Colonic mucosa (tissue), 4 donors: Measurements from ENCODE around the gene CREB5. TPM values are rescaled to one million over a fixed set of nuclear protein-coding genes. Genes with fewer than 3 reads are reported as not detected.
"Not testable (repeated sequence)": the region's sequence is repeated elsewhere in the genome, so short reads cannot be mapped to it uniquely, and the experiment has no call there.

Experiments
- DNase-seq: peaks from one replicate; pipeline ENCODE4 v3.0.0-alpha.2; 2020
- H3K27ac ChIP-seq: fragments of 200-600 bp; one replicate; pipeline ENCODE4 v1.8.0; 2021
- H3K27me3 ChIP-seq: fragments of 200-600 bp; one replicate; pipeline ENCODE4 v1.8.0; 2021
- H3K36me3 ChIP-seq: fragments of 200-600 bp; one replicate; pipeline ENCODE4 v1.8.0; 2021
- H3K4me1 ChIP-seq: fragments of 200-600 bp; one replicate; pipeline ENCODE4 v1.8.0; 2021; ENCODE audit warnings: mild to moderate bottlenecking
- H3K4me3 ChIP-seq: fragments of 200-600 bp; one replicate; pipeline ENCODE4 v1.8.0; 2021
- H3K9ac ChIP-seq, 2 donors: one replicate each; pipeline ENCODE4 v1.7.0; 2013; ENCODE audit warnings: control low read depth in 2 of 2, low read depth in 2 of 2, low read length in 2 of 2
- H3K9me3 ChIP-seq: fragments of 200-600 bp; one replicate; pipeline ENCODE4 v1.8.0; 2021
- CTCF ChIP-seq: fragments of 200-600 bp; IDR thresholded peaks from one replicate; pipeline ENCODE4 v1.8.0; 2022; ENCODE audit warnings: antibody characterized with exemption, mild to moderate bottlenecking
- intact Hi-C: fragments of 100-400 bp; cut with DNase I; formaldehyde crosslinking; loops from one replicate; pipeline ENCODE4 v1.14.1; 2022
- total RNA-seq, 2 donors: library from RNA; stranded (reverse); fragmentation: NEBNext Ultra II Directional in 1 of 2; extraction: Animal tissue kit (Norgen Biotek cat#: 25700) in 1 of 2; gene quantifications; one replicate each; pipeline ENCODE4 v1.2.1, GENCODE V29; 2021
- donor health status: healthy.
- donor health status: DM: no; HTN: no; CAD: no.
- donor health status: DM: no; HTN: no; CAD: no.

CREB5 gene
- total RNA-seq, 2 donors from 2014 or later = 0.54 to 3.6 TPM

GRCh38 chr7:28815928-28816373 lies 403.6 kb downstream of the CREB5 start:
- intact Hi-C loops = no loop called here
- no peak for DNase-seq
- Histone ChIP-seq H3K4me1 (no peaks in the 10 kb centered on the region), H3K9me3 (no peaks in the 10 kb centered on the region), H3K27ac (no peak overlapping the region), H3K9ac (no peak overlapping the region), H3K27me3 (no peaks in the 10 kb centered on the region), H3K4me3 (no peak overlapping the region), H3K36me3 (no peaks in the 10 kb centered on the region)
- no peak for TF ChIP-seq CTCF

GRCh38 chr7:28818996-28819395 lies 406.7 kb downstream of the CREB5 start:
- H3K27me3 ChIP-seq = no peaks in the 10 kb centered on the region
- no peaks in the 10 kb centered on the region for H3K36me3 ChIP-seq
- intact Hi-C loops = no loop called here
- H3K4me3 ChIP-seq = no peak overlapping the region
- no peak for DNase-seq
- H3K4me1 ChIP-seq = no peaks in the 10 kb centered on the region
- TF ChIP-seq CTCF = no peak
- no peaks in the 10 kb centered on the region for H3K9me3 ChIP-seq
- H3K9ac ChIP-seq = no peak overlapping the region
- no peak overlapping the region for H3K27ac ChIP-seq

GRCh38 chr7:28823582-28823981 lies 411.3 kb downstream of the CREB5 start:
- no peak overlapping the region for H3K9ac ChIP-seq
- intact Hi-C loops = no loop called here

GRCh38 chr7:28825817-28826448 lies 413.6 kb downstream of the CREB5 start:
- H3K36me3 ChIP-seq, H3K4me1 ChIP-seq, DNase-seq, H3K9ac ChIP-seq, H3K27me3 ChIP-seq, H3K9me3 ChIP-seq, intact Hi-C loops, H3K27ac ChIP-seq, H3K4me3 ChIP-seq: not testable (repeated sequence)

More at GRCh38 chr7:28823582-28823981, 411.3 kb downstream of the CREB5 start:
- Histone ChIP-seq H3K9me3 (no peaks in the 10 kb centered on the region), H3K4me3 (no peak overlapping the region), H3K27me3 (no peaks in the 10 kb centered on the region), H3K36me3 (no peaks in the 10 kb centered on the region), H3K27ac (no peak overlapping the region), H3K4me1 (no peaks in the 10 kb centered on the region)
- TF ChIP-seq CTCF = no peak
- DNase-seq = no peak

- no peak overlapping the region for H3K4me3 ChIP-seq
- intact Hi-C loops = no loop called here
- H3K36me3 ChIP-seq = no peaks in the 10 kb centered on the region
- no peak overlapping the region for H3K27ac ChIP-seq
- H3K4me1 ChIP-seq = no peaks in the 10 kb centered on the region
- H3K9ac ChIP-seq = no peak overlapping the region
- no peaks in the 10 kb centered on the region for H3K27me3 ChIP-seq
- DNase-seq = no peak
- H3K9me3 ChIP-seq = no peaks in the 10 kb centered on the region
- TF ChIP-seq CTCF = no peak
Measured at GRCh38 chr7:28830846-28831245, 418.5 kb downstream of the CREB5 start.

GRCh38 chr7:28832669-28833068 lies 420.4 kb downstream of the CREB5 start:
- Histone ChIP-seq H3K4me3 (no peak overlapping the region), H3K27ac (no peak overlapping the region), H3K4me1 (no peaks in the 10 kb centered on the region), H3K36me3 (no peaks in the 10 kb centered on the region), H3K27me3 (no peaks in the 10 kb centered on the region), H3K9ac (no peak overlapping the region), H3K9me3 (no peaks in the 10 kb centered on the region)
- intact Hi-C loops = no loop called here
- no peak for TF ChIP-seq CTCF
- no peak for DNase-seq
